PC-9 (cell line): ENCODE data around the gene HES7.

Source experiments
- CTCF ChIP-seq: fragments of 200-600 bp; sonication (generic); conservative IDR thresholded peaks from 2 replicates; pipeline ENCODE4 v1.6.1; 2017; ENCODE audit warnings: mixed run types, antibody characterized with exemption, mild to moderate bottlenecking, moderate library complexity
- EZH2 ChIP-seq: fragments of 200-600 bp; sonication (generic); IDR thresholded peaks from 2 replicates; pipeline ENCODE4 v1.8.0; 2017; ENCODE audit warnings: antibody characterized with exemption, low read depth

- TF ChIP-seq CTCF (no peak), EZH2 (no peak)
Observed at GRCh38 chr17:8166731-8167130, 42.8 kb upstream of the HES7 start.
